Naive B cell (primary cell): ENCODE results near the gene MAST2. TPM values are rescaled to one million over a fixed set of nuclear protein-coding genes. Genes with fewer than 3 reads are reported as not detected.

ENCODE experiments used
- ATAC-seq, 2 donors: fragments of 150-1000 bp; cut with Tn5 transposase; 2 replicates each; pipeline ENCODE4 v1.10.0; 2021; ENCODE audit warnings: low read depth in 2 of 2, mild to moderate bottlenecking in 2 of 2, moderate library complexity in 2 of 2
- DNase-seq: peaks from one replicate; pipeline ENCODE4 v3.0.0; 2022
- H3K27ac Mint-ChIP-seq, 6 donors: one replicate each; pipeline ENCODE4 v1.8.0; 2020 to 2022; ENCODE audit warnings: mild to moderate bottlenecking in 6 of 6, mixed read lengths in 6 of 6, moderate library complexity in 5 of 6, inconsistent platforms in 2 of 6
- H3K27me3 Mint-ChIP-seq, 3 donors: one replicate each; pipeline ENCODE4 v1.8.0; 2021 to 2022; ENCODE audit warnings: mixed read lengths in 3 of 3, mild to moderate bottlenecking in 1 of 3
- H3K36me3 Mint-ChIP-seq, 2 donors: one replicate each; pipeline ENCODE4 v1.8.0; 2020 to 2022; ENCODE audit warnings: mixed read lengths in 2 of 2, inconsistent platforms in 1 of 2, mild to moderate bottlenecking in 1 of 2
- H3K4me1 Mint-ChIP-seq, 3 donors: one replicate each; pipeline ENCODE4 v1.8.0; 2020 to 2022; ENCODE audit warnings: mixed read lengths in 3 of 3, inconsistent platforms in 1 of 3, mild to moderate bottlenecking in 1 of 3, moderate library complexity in 1 of 3
- H3K4me3 Mint-ChIP-seq, 8 donors: one replicate each; pipeline ENCODE4 v1.8.0; 2020 to 2022; ENCODE audit warnings: mild to moderate bottlenecking in 8 of 8, mixed read lengths in 8 of 8, moderate library complexity in 8 of 8, inconsistent platforms in 2 of 8
- H3K9me3 Mint-ChIP-seq, 7 donors: one replicate each; pipeline ENCODE4 v1.8.0; 2020 to 2022; ENCODE audit warnings: mixed read lengths in 7 of 7, mild to moderate bottlenecking in 5 of 7, inconsistent platforms in 2 of 7, moderate library complexity in 1 of 7
- polyA plus RNA-seq, 6 donors: library from polyadenylated mRNA; unstranded; fragments of 300-500 nt; fragmentation: Illumina TruSeq; gene quantifications; one replicate each; pipeline ENCODE4 v1.2.3, GENCODE V29; 2021; ENCODE audit warnings: low read depth in 6 of 6

The MAST2 gene
- polyA plus RNA-seq, 6 donors from 2014 or later, result 0.86 to 5.1 (median 3.2) TPM; not detected in 1

DNA sequence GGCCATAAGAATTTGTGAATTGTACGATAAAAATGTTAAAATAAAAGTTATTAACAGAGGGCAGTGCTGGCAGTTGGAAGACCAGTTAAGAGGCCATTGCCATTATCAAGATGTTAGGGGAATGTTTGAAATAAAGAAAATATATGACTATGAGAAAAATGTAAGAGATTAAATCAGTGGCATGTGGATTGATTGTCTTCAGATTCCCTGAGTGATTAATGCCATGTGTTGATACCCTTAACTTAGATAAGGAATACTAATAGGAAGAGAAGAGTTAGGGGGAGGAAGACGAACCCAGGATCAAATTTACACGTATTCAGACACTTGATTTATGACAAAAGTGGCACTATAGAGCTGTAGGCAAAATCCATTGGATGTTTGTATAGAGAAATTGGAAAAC is 173.2 kb downstream of the MAST2 start:
- Mint-ChIP-seq H3K27me3 (no peaks in the 10 kb centered on the region), H3K4me3 (no peak overlapping the region), H3K27ac (no peak overlapping the region), H3K4me1 (no peaks in the 10 kb centered on the region), H3K36me3 (peaks cover 0 to 5% of the 10 kb centered on the region in 2 donors), H3K9me3 (no peaks in the 10 kb centered on the region)
- no peak for DNase-seq
- no peak for ATAC-seq

- Mint-ChIP-seq H3K9me3 (no peaks in the 10 kb centered on the region), H3K36me3 (no peaks in the 10 kb centered on the region), H3K27me3 (no peaks in the 10 kb centered on the region), H3K4me1 (no peaks in the 10 kb centered on the region), H3K27ac (no peak overlapping the region), H3K4me3 (peak overlapping the region in 1 of 8 donors; percentile 42)
- DNase-seq (no peak), ATAC-seq (no peak)
Observed at GRCh38 chr1:45979074-45979777, 175.8 kb downstream of the MAST2 start.

- DNase-seq (no peak), ATAC-seq (no peak)
- H3K9me3 Mint-ChIP-seq, result no peaks in the 10 kb centered on the region
- no peaks in the 10 kb centered on the region for H3K4me1 Mint-ChIP-seq
- no peaks in the 10 kb centered on the region for H3K27me3 Mint-ChIP-seq
- no peak overlapping the region for H3K4me3 Mint-ChIP-seq
- no peaks in the 10 kb centered on the region for H3K36me3 Mint-ChIP-seq
- no peak overlapping the region for H3K27ac Mint-ChIP-seq
Observed at GRCh38 chr1:45979778-45980176, 176.4 kb downstream of the MAST2 start.

DNA sequence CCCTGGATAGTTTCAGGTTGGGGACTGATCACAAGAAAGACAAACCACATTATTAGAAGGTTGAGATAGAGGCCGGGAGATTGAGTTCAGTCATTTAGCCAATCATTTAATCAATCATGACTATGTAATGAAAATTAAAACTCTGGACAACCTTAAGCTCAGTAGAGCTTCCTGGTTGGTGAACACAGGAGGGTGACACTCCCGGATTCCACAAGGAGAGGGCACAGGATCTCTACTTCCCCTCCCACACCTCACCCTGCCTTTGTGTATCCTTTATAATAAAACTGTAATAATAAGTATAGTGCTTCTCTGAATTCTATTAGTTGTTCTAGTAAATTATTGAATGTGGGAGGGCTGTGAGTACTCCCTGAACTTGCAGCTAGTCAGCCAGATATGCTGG is 178.9 kb downstream of the MAST2 start:
- H3K27ac Mint-ChIP-seq, result peak overlapping the region in 2 of 6 donors; percentile 40 to 54
- H3K4me1 Mint-ChIP-seq, result no peaks in the 10 kb centered on the region
- DNase-seq (no peak), ATAC-seq (no peak)
- no peaks in the 10 kb centered on the region for H3K27me3 Mint-ChIP-seq
- no peak overlapping the region for H3K4me3 Mint-ChIP-seq
- H3K36me3 Mint-ChIP-seq, result no peaks in the 10 kb centered on the region
- H3K9me3 Mint-ChIP-seq, result no peaks in the 10 kb centered on the region

DNA sequence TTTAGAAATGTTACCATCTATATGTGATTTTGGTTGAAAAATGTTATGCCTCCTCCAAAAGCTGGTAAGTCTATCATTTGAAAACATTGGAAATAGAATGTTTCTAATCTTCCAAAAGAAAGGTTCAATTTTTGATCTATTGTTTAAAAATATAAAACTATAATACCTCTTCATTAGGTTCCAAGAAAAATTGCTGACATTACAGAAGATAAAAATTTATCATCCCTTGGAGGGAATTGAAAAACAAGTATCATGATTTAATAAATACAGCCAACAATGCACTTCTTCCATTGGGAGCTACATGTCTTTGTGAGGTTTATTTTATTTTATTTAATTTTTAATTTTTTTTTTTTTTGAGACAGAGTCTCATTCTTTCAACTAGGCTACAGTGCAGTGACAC is 180.6 kb downstream of the MAST2 start:
- DNase-seq (no peak), ATAC-seq (no peak)
- Mint-ChIP-seq H3K27ac (no peak overlapping the region), H3K27me3 (no peaks in the 10 kb centered on the region), H3K4me3 (no peak overlapping the region), H3K36me3 (no peaks in the 10 kb centered on the region), H3K4me1 (no peaks in the 10 kb centered on the region), H3K9me3 (no peaks in the 10 kb centered on the region)

DNA sequence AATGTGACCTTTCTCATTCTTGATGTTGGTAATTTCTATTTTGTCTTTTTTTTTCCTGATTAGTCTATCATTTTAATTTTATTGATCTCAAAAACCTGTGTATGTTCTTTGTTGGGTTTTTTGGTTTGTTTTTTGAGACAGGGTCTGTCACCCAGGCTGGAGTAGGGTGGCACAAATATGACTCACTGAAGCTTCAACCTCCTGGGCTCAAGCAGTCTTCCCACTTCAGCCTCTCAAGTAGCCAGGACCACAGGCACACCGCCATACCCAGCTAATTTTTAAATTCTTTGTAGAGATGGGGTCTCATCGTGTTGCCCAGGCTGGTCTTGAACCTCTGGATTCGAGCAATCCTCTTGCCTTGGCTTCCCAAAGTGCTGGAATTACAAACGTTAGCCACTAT is 183.8 kb downstream of the MAST2 start:
- no peaks in the 10 kb centered on the region for H3K27me3 Mint-ChIP-seq
- H3K36me3 Mint-ChIP-seq, result peaks cover 0 to 5% of the 10 kb centered on the region in 2 donors
- DNase-seq (no peak), ATAC-seq (no peak)
- H3K27ac Mint-ChIP-seq, result no peak overlapping the region
- H3K9me3 Mint-ChIP-seq, result peaks cover 0 to 8% (median 0%) of the 10 kb centered on the region in 7 donors
- peaks cover 11 to 13% (median 11%) of the 10 kb centered on the region in 3 donors for H3K4me1 Mint-ChIP-seq
- H3K4me3 Mint-ChIP-seq, result no peak overlapping the region

- no peaks in the 10 kb centered on the region for H3K27me3 Mint-ChIP-seq
- no peak overlapping the region for H3K4me3 Mint-ChIP-seq
- peaks cover 0 to 8% of the 10 kb centered on the region in 2 donors for H3K36me3 Mint-ChIP-seq
- H3K9me3 Mint-ChIP-seq, result peaks cover 0 to 10% (median 0%) of the 10 kb centered on the region in 7 donors
- H3K27ac Mint-ChIP-seq, result no peak overlapping the region
- H3K4me1 Mint-ChIP-seq, result peaks cover 11 to 13% (median 11%) of the 10 kb centered on the region in 3 donors
- no peak for DNase-seq
- no peak for ATAC-seq
Observed at GRCh38 chr1:45989249-45989648, 185.8 kb downstream of the MAST2 start.

GRCh38 chr1:45994423-45994822 is 191.0 kb downstream of the MAST2 start:
- Mint-ChIP-seq H3K27me3 (no peaks in the 10 kb centered on the region), H3K4me3 (no peak overlapping the region), H3K36me3 (peaks cover 0 to 8% of the 10 kb centered on the region in 2 donors), H3K27ac (no peak overlapping the region), H3K9me3 (peaks cover 0 to 10% (median 0%) of the 10 kb centered on the region in 7 donors), H3K4me1 (peaks cover 11 to 13% (median 11%) of the 10 kb centered on the region in 3 donors)
- no peak for ATAC-seq
- DNase-seq, result no peak

GRCh38 chr1:45995298-45995697 is 191.9 kb downstream of the MAST2 start:
- ATAC-seq (no peak), DNase-seq (no peak)
- Mint-ChIP-seq H3K27me3 (no peaks in the 10 kb centered on the region), H3K4me3 (no peak overlapping the region), H3K27ac (peak overlapping the region in 1 of 6 donors; percentile 2), H3K36me3 (peaks cover 0 to 8% of the 10 kb centered on the region in 2 donors), H3K9me3 (peaks cover 0 to 10% (median 0%) of the 10 kb centered on the region in 7 donors), H3K4me1 (peaks cover 8 to 9% (median 8%) of the 10 kb centered on the region in 3 donors)

DNA sequence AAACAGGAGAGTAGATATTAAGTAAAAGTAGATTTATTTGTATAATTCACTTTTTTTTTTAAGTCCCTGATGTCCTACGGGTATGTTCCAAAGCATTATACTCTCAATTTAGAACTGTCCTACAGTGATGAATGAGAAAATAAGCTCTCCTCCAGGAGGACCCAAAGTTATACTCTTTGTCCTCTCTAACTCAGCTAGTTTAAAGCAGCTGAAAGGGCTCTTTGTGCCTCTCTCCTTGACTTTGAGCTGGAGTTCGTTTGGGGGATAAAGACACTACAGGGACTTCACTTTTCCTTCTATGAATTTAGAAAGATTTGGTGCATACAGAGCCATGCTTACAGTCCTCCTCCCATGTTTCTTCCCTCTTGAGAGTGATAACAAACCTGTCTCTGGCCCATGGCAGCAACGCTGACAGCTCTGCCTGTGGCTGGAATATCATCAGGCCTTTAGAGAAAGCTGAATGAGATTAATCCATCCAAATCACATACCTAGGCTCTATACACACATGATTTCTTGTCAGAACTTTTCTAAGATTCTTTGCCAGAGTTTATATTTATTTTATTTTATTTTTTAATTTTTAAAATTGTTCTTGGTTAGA is 194.7 kb downstream of the MAST2 start:
- H3K36me3 Mint-ChIP-seq, result no peaks in the 10 kb centered on the region
- H3K4me1 Mint-ChIP-seq, result no peaks in the 10 kb centered on the region
- no peak for DNase-seq
- H3K9me3 Mint-ChIP-seq, result no peaks in the 10 kb centered on the region
- H3K4me3 Mint-ChIP-seq, result no peak overlapping the region
- no peaks in the 10 kb centered on the region for H3K27me3 Mint-ChIP-seq
- peak overlapping the region in 2 of 6 donors; percentile 42 to 74 for H3K27ac Mint-ChIP-seq
- no peak for ATAC-seq

DNA sequence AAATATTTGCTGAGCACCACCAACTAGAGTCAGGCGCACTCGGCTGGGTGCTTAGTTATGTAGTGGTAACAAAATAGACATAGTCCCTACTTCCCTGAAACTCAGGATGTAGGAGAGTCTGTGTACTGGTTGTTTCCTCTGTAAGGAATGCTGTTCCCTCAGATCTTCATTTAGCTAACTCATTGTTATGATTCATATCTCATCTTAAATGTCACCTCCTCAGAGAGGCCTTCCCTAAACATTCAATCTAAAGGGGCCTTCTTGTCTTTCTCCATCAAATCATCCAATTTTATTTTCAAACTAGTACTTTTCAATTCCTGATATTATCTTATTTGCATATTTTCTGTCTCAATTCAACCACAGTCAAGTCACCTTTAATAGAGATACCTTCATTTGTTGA is 196.1 kb downstream of the MAST2 start:
- ATAC-seq (no peak), DNase-seq (no peak)
- no peaks in the 10 kb centered on the region for H3K4me1 Mint-ChIP-seq
- H3K36me3 Mint-ChIP-seq, result peaks cover 0 to 4% of the 10 kb centered on the region in 2 donors
- H3K27me3 Mint-ChIP-seq, result no peaks in the 10 kb centered on the region
- H3K9me3 Mint-ChIP-seq, result no peaks in the 10 kb centered on the region
- no peak overlapping the region for H3K4me3 Mint-ChIP-seq
- no peak overlapping the region for H3K27ac Mint-ChIP-seq

- Mint-ChIP-seq H3K36me3 (peaks cover 0 to 5% of the 10 kb centered on the region in 2 donors), H3K9me3 (no peaks in the 10 kb centered on the region), H3K27ac (peak overlapping the region in 1 of 6 donors; percentile 23), H3K27me3 (no peaks in the 10 kb centered on the region), H3K4me1 (no peaks in the 10 kb centered on the region), H3K4me3 (no peak overlapping the region)
- no peak for DNase-seq
- no peak for ATAC-seq
Observed at GRCh38 chr1:46001081-46001785, 197.8 kb downstream of the MAST2 start.

GRCh38 chr1:46002551-46003150 is 199.2 kb downstream of the MAST2 start:
- DNase-seq (no peak), ATAC-seq (no peak)
- Mint-ChIP-seq H3K9me3 (no peaks in the 10 kb centered on the region), H3K27me3 (no peaks in the 10 kb centered on the region), H3K4me3 (no peak overlapping the region), H3K4me1 (no peaks in the 10 kb centered on the region), H3K27ac (no peak overlapping the region), H3K36me3 (peaks cover 5 to 9% of the 10 kb centered on the region in 2 donors)
